ENCODE data around the gene OR2T35. TPM values are rescaled to one million over a fixed set of nuclear protein-coding genes. Genes with fewer than 3 reads are reported as not detected.
A peak's percentile ranks its signal among the peaks of the same experiment; 100 is the strongest.

Gene OR2T35
- total RNA-seq, 4 donors from 2014 or later: 0.30 TPM; not detected in 3

DNA sequence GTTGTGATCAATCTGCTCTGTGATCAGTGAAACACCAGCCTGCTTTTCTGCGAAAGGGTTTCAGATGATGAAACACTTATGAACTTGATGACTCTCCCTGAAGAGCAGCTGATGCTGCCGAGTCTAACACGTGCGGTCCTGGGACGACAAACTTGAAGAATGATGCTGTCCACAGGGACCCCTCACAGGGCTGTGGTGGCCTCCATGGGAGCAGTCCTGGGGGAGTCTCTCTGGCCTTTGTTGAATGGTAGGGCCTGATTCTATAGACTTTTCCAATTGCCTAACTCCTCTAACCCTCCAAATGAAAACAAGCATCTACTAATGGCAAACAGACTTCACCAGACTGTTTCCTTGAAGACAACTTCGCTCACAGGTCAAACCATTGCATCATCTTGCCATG is 47.5 kb downstream of the OR2T35 start, which contains the start of gene OR2T10:
Gene OR2T10, minus strand, starts transcription at position 112 of the 400 bp plus-strand sequence. CDS start 3,932 bp downstream, outside the sequence.
- no peak within 1 kb of the TSS for H3K4me3 ChIP-seq (ENCODE audit: low read depth, poor library complexity, severe bottlenecking)
- WGBS, 2 donors: 84 to 92% methylated on average over 3 to 6 of the region's 6 CpGs
- TF ChIP-seq POLR2A (IDR thresholded peaks at IDR 0.05) (no peak), CTCF (IDR thresholded peaks at IDR 0.05) (no peak)
- DNase-seq (ENCODE audit: low spot score in 2 of 2): no peak
- intact Hi-C loops (cut with DNase I; ENCODE audit: low total_unique reads): no loop called here

GRCh38 chr1:248596615-248597014 is 48.5 kb downstream of the OR2T35 start:
- intact Hi-C loops (cut with DNase I; ENCODE audit: low total_unique reads): no loop called here
- no peak overlapping the region for H3K4me3 ChIP-seq (ENCODE audit: low read depth, poor library complexity, severe bottlenecking)
- TF ChIP-seq POLR2A (IDR thresholded peaks at IDR 0.05): no peak
- no peak for TF ChIP-seq CTCF (IDR thresholded peaks at IDR 0.05)
- no peak for DNase-seq (ENCODE audit: low spot score in 2 of 2)
- 53 to 59% methylated on average over 2 of the region's 2 CpGs for WGBS, 2 donors

GRCh38 chr1:248593226-248593625 is 51.9 kb downstream of the OR2T35 start:
- TF ChIP-seq CTCF (IDR thresholded peaks at IDR 0.05): no peak
- TF ChIP-seq POLR2A (IDR thresholded peaks at IDR 0.05): no peak
- no peak overlapping the region for H3K4me3 ChIP-seq (ENCODE audit: low read depth, poor library complexity, severe bottlenecking)
- WGBS, 2 donors: 84 to 87% methylated on average over 5 of the region's 5 CpGs
- DNase-seq (ENCODE audit: low spot score in 2 of 2): no peak
- intact Hi-C loops (cut with DNase I; ENCODE audit: low total_unique reads): no loop called here

DNA sequence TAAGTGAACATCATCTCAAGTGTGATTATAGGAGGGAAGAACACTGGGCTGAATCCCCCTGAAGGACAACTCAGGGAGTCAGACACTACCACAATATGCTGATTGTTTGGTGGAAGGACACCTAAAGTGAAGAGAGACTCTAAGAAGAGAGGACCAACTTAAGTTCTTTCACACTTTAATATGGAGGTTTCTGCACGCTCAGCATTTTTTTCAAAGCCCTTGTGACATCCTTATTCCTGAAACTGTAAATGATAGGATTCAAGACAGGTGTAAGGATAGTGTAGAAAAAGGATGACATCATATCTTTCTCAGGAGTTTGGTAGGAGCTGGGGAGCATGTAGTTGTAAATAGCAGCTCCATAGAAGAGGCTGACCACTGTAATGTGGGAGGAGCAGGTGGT is 52.4 kb downstream of the OR2T35 start:
- no peak overlapping the region for H3K4me3 ChIP-seq (ENCODE audit: low read depth, poor library complexity, severe bottlenecking)
- TF ChIP-seq POLR2A (IDR thresholded peaks at IDR 0.05) (no peak), CTCF (IDR thresholded peaks at IDR 0.05) (no peak)
- WGBS, 2 donors: 67 to 77% methylated on average over 1 of the region's 1 CpG
- DNase-seq (ENCODE audit: low spot score in 2 of 2): no peak
- intact Hi-C loops (cut with DNase I; ENCODE audit: low total_unique reads): no loop called here

DNA sequence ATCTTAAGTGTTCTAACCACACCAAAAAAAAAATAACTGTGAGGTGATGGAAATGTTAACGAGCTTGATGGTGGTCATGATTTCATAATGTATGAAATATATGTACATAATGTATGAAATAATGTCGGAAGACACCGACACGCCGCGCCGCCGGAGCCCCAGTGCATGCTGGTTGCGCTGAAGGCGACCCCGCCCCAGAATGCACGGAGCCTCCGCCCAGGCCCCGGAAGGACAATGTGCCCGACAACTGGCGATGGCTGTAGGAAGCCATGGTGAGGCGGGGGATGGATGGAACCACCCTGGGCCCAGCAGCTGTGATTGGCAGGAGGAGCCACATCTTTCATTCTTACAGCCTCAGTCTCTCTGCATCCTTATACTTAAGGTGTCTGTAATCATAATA is 55.0 kb downstream of the OR2T35 start:
- no peak overlapping the region for H3K4me3 ChIP-seq (ENCODE audit: low read depth, poor library complexity, severe bottlenecking)
- intact Hi-C loops (cut with DNase I; ENCODE audit: low total_unique reads): no loop called here
- TF ChIP-seq POLR2A (IDR thresholded peaks at IDR 0.05): no peak
- no peak for TF ChIP-seq CTCF (IDR thresholded peaks at IDR 0.05)
- DNase-seq (ENCODE audit: low spot score in 2 of 2): peak in 1 of 2 donors; percentile 79
- WGBS, 2 donors: 89 to 93% methylated on average over 17 of the region's 17 CpGs

GRCh38 chr1:248589334-248589733 is 55.7 kb downstream of the OR2T35 start:
- TF ChIP-seq POLR2A (IDR thresholded peaks at IDR 0.05): no peak
- TF ChIP-seq CTCF (IDR thresholded peaks at IDR 0.05): no peak
- no peak for DNase-seq (ENCODE audit: low spot score in 2 of 2)
- 65 to 76% methylated on average over 3 of the region's 3 CpGs for WGBS, 2 donors
- H3K4me3 ChIP-seq (ENCODE audit: low read depth, poor library complexity, severe bottlenecking): no peak overlapping the region
- intact Hi-C loops (cut with DNase I; ENCODE audit: low total_unique reads): no loop called here

All from lower leg skin (tissue), 4 donors.